ENCODE measurements around the gene ARHGAP6. TPM values are rescaled to one million over a fixed set of nuclear protein-coding genes. Genes with fewer than 3 reads are reported as not detected.

Gene ARHGAP6
- total RNA-seq, 4 donors from 2014 or later = 2.7 to 9.1 (median 4.3) TPM

GRCh38 chrX:11470250-11470974 is 195.3 kb downstream of the ARHGAP6 start:
- 17 to 50% methylated on average over 1 of the region's 1 CpG for WGBS, 2 donors
- no peak for DNase-seq (ENCODE audit: low spot score in 2 of 2)
- intact Hi-C loops (cut with DNase I; ENCODE audit: low total_unique reads) = no loop called here
- TF ChIP-seq POLR2A (IDR thresholded peaks at IDR 0.05) (no peak), CTCF (IDR thresholded peaks at IDR 0.05) (no peak)
- H3K4me3 ChIP-seq (ENCODE audit: low read depth, poor library complexity, severe bottlenecking) = no peak overlapping the region

GRCh38 chrX:11465648-11466411 is 199.9 kb downstream of the ARHGAP6 start:
- 57 to 87% methylated on average over 5 of the region's 5 CpGs for WGBS, 2 donors

GRCh38 chrX:11464836-11465463 is 200.8 kb downstream of the ARHGAP6 start:
- intact Hi-C loops (cut with DNase I; ENCODE audit: low total_unique reads) = no loop called here
- no peak for DNase-seq (ENCODE audit: low spot score in 2 of 2)
- no peak overlapping the region for H3K4me3 ChIP-seq (ENCODE audit: low read depth, poor library complexity, severe bottlenecking)
- 83 to 86% methylated on average over 8 of the region's 8 CpGs for WGBS, 2 donors
- TF ChIP-seq POLR2A (IDR thresholded peaks at IDR 0.05) = no peak
- TF ChIP-seq CTCF (IDR thresholded peaks at IDR 0.05) = no peak

More at GRCh38 chrX:11465648-11466411, 199.9 kb downstream of the ARHGAP6 start:
- TF ChIP-seq POLR2A (IDR thresholded peaks at IDR 0.05) = no peak
- TF ChIP-seq CTCF (IDR thresholded peaks at IDR 0.05) = no peak
- DNase-seq (ENCODE audit: low spot score in 2 of 2) = no peak
- no peak overlapping the region for H3K4me3 ChIP-seq (ENCODE audit: low read depth, poor library complexity, severe bottlenecking)
- intact Hi-C loops (cut with DNase I; ENCODE audit: low total_unique reads) = no loop called here

GRCh38 chrX:11464380-11464779 is 201.3 kb downstream of the ARHGAP6 start:
- intact Hi-C loops (cut with DNase I; ENCODE audit: low total_unique reads) = no loop called here
- no peak for DNase-seq (ENCODE audit: low spot score in 2 of 2)
- 42 to 65% methylated on average over 1 of the region's 1 CpG for WGBS, 2 donors
- H3K4me3 ChIP-seq (ENCODE audit: low read depth, poor library complexity, severe bottlenecking) = no peak overlapping the region
- no peak for TF ChIP-seq POLR2A (IDR thresholded peaks at IDR 0.05)
- TF ChIP-seq CTCF (IDR thresholded peaks at IDR 0.05) = no peak

- whole genome bisulfite sequencing, 2 donors = 61 to 74% methylated on average over 2 of the region's 2 CpGs
- H3K4me3 ChIP-seq (ENCODE audit: low read depth, poor library complexity, severe bottlenecking) = no peak overlapping the region
- intact Hi-C loops (cut with DNase I; ENCODE audit: low total_unique reads) = no loop called here
- TF ChIP-seq CTCF (IDR thresholded peaks at IDR 0.05) (no peak), POLR2A (IDR thresholded peaks at IDR 0.05) (no peak)
- DNase-seq (ENCODE audit: low spot score in 2 of 2) = no peak
Measured at GRCh38 chrX:11462648-11463047, 203.1 kb downstream of the ARHGAP6 start.

Data from lower leg skin (tissue), 4 donors.